HCT116 (cell line): ENCODE measurements around the gene ARNT2. TPM values are rescaled to one million over a fixed set of nuclear protein-coding genes. Genes with fewer than 3 reads are reported as not detected.

ENCODE experiments used
- ATAC-seq: fragments of 200-7000 bp; cut with Tn5 transposase; 2 replicates; pipeline ENCODE4 v1.9.1; 2020; ENCODE audit warnings: mild to moderate bottlenecking, moderate library complexity
- BruUV-seq: library from RNA; stranded (reverse); fragments of 400-500 nt; replicated peaks from 2 replicates; lab custom pipeline; 2021; lab: Mats Ljungman, UMichigan
- CTCF ChIA-PET: fragments of 300-600 bp; sonication (Branson Sonifier 250); formaldehyde crosslinking; loops from one replicate; lab custom pipeline; 2021; ENCODE audit warnings: antibody characterized with exemption; lab: Charles Lee
- POLR2A ChIA-PET: fragments of 300-600, 350-600 bp; sonication (Branson Sonifier 250); formaldehyde crosslinking; loops from one replicate; lab custom pipeline; 2021; ENCODE audit warnings: antibody characterized with exemption; lab: Charles Lee
- RAD21 ChIA-PET, 2 experiments: fragments of 300-600 bp; sonication (Branson Sonifier 250); formaldehyde crosslinking; loops; one replicate each; lab custom pipeline; 2023; ENCODE audit warnings: low total read pairs in 2 of 2; ENCODE audit not compliant: uncharacterized antibody in 2 of 2, unreplicated experiment in 2 of 2, low non-redundant PET in 1 of 2; lab: Charles Lee
- DNase-seq: peaks from one replicate; pipeline ENCODE4 v3.0.0-alpha.2; 2010; ENCODE audit warnings: low read depth, low spot score
- H2AFZ ChIP-seq: fragments of 200-600 bp; shearing (Covaris generic), sonication (generic); 2 replicates; pipeline ENCODE4 v1.6.1; 2017; ENCODE audit warnings: low read depth, mixed run types, mixed read lengths, antibody characterized with exemption, low read length; ENCODE audit not compliant: poor library complexity, severe bottlenecking
- H3K27ac ChIP-seq: 2 replicates; pipeline ENCODE4 v1.5.1; 2012; ENCODE audit warnings: low read depth, low read length
- H3K27me3 ChIP-seq: fragments of 200-600 bp; sonication (generic); 2 replicates; pipeline ENCODE4 v1.6.1; 2016; ENCODE audit warnings: mixed run types, low read length, mixed read lengths; ENCODE audit not compliant: insufficient read depth
- H3K36me3 ChIP-seq, 2 experiments: fragments of 200-500 bp in 1 of 2; fragments of 200-600 bp in 1 of 2; sonication (Bioruptor generic) in 1 of 2; sonication (generic) in 1 of 2; 2 replicates each; pipeline versions ENCODE4 v1.5.1 to v1.6.1; 2014 to 2016; ENCODE audit warnings: low read length in 2 of 2, inconsistent platforms in 1 of 2, mixed read lengths in 1 of 2, mixed run types in 1 of 2; ENCODE audit not compliant: insufficient read depth in 2 of 2, control insufficient read depth in 1 of 2
- H3K4me1 ChIP-seq, 2 experiments: fragments of 200-600 bp in 1 of 2; sonication (generic) in 1 of 2; 2 replicates each; pipeline versions ENCODE4 v1.5.1 to v1.6.1; 2012 to 2017; ENCODE audit warnings: low read length in 2 of 2, inconsistent platforms in 1 of 2, mild to moderate bottlenecking in 1 of 2, mixed read lengths in 1 of 2, mixed run types in 1 of 2, moderate library complexity in 1 of 2; ENCODE audit not compliant: insufficient read depth in 2 of 2, control insufficient read depth in 1 of 2
- H3K4me2 ChIP-seq: fragments of 200-600 bp; sonication (generic); 2 replicates; pipeline ENCODE4 v1.6.1; 2017; ENCODE audit warnings: mixed run types, low read length, mixed read lengths
- H3K4me3 ChIP-seq, 2 experiments: fragments of 200-600 bp in 1 of 2; sonication (generic) in 1 of 2; replicated peaks in 1 of 2; 2 replicates each; pipeline ENCODE4 v1.5.1; 2011 to 2016; ENCODE audit warnings: low read length in 2 of 2, control low read depth in 1 of 2, low read depth in 1 of 2, mild to moderate bottlenecking in 1 of 2, mixed read lengths in 1 of 2, mixed run types in 1 of 2
- H3K79me2 ChIP-seq: fragments of 200-600 bp; sonication (generic); 2 replicates; pipeline ENCODE4 v1.6.1; 2017; ENCODE audit warnings: mild to moderate bottlenecking, mixed run types, low read length, moderate library complexity, mixed read lengths; ENCODE audit not compliant: insufficient read depth
- H3K9ac ChIP-seq: fragments of 200-600 bp; sonication (generic); 2 replicates; pipeline ENCODE4 v1.6.1; 2016; ENCODE audit warnings: low read length, mixed read lengths
- H3K9me2 ChIP-seq: fragments of 200-600 bp; sonication (generic), shearing (Covaris generic); 2 replicates; pipeline ENCODE4 v1.6.1; 2017; ENCODE audit warnings: mixed run types, mild to moderate bottlenecking, moderate library complexity; ENCODE audit not compliant: insufficient read depth
- H3K9me3 ChIP-seq, 2 experiments: fragments of 200-500 bp in 1 of 2; fragments of 200-600 bp in 1 of 2; sonication (Bioruptor generic) in 1 of 2; sonication (generic) in 1 of 2; 2 replicates each; pipeline ENCODE4 v1.6.1; 2014 to 2017; ENCODE audit warnings: low read length in 2 of 2, mixed read lengths in 2 of 2, inconsistent platforms in 1 of 2, low read depth in 1 of 2, mild to moderate bottlenecking in 1 of 2, mixed run types in 1 of 2, moderate library complexity in 1 of 2; ENCODE audit not compliant: control insufficient read depth in 1 of 2, insufficient read depth in 1 of 2
- H4K20me1 ChIP-seq: fragments of 200-600 bp; sonication (generic), shearing (Covaris generic); 2 replicates; pipeline ENCODE4 v1.6.1; 2017; ENCODE audit warnings: mixed run types, mild to moderate bottlenecking, moderate library complexity; ENCODE audit not compliant: insufficient read depth
- EZH2 ChIP-seq: fragments of 200-600 bp; sonication (generic); IDR thresholded peaks from 2 replicates; pipeline ENCODE4 v1.6.1; 2017; ENCODE audit warnings: antibody characterized with exemption, mixed run types
- EZH2phosphoT487 ChIP-seq: fragments of 200-600 bp; IDR thresholded peaks from 2 replicates; pipeline ENCODE4 v1.6.1; 2018; ENCODE audit warnings: antibody characterized with exemption, borderline replicate concordance
- MAX ChIP-seq: IDR thresholded peaks from 2 replicates; pipeline ENCODE4 v1.6.1; 2012
- POLR2AphosphoS5 ChIP-seq: IDR thresholded peaks from 2 replicates; pipeline ENCODE4 v1.6.1; 2011; ENCODE audit warnings: mild to moderate bottlenecking, low read depth, low read length, moderate library complexity
- RAD21 ChIP-seq: IDR thresholded peaks from 2 replicates; pipeline ENCODE4 v1.6.1; 2012; ENCODE audit warnings: low read depth, mild to moderate bottlenecking
- intact Hi-C: fragments of 100-400 bp; cut with micrococcal nuclease; formaldehyde crosslinking; loops from 2 replicates; pipeline ENCODE4 v1.10.0; 2022
- total RNA-seq: library from RNA; stranded (reverse); gene quantifications from one replicate; pipeline ENCODE4 v1.2.1, GENCODE V29; 2021; ENCODE audit not compliant: unreplicated experiment
- TF ChIP-seq, protein P1 (sequence below): IDR thresholded peaks from 2 replicates; pipeline ENCODE4 v1.6.1; 2012; ENCODE audit warnings: low read depth

ARNT2 gene
- total RNA-seq, 1 experiment from 2014 or later: 3.0 TPM

DNA sequence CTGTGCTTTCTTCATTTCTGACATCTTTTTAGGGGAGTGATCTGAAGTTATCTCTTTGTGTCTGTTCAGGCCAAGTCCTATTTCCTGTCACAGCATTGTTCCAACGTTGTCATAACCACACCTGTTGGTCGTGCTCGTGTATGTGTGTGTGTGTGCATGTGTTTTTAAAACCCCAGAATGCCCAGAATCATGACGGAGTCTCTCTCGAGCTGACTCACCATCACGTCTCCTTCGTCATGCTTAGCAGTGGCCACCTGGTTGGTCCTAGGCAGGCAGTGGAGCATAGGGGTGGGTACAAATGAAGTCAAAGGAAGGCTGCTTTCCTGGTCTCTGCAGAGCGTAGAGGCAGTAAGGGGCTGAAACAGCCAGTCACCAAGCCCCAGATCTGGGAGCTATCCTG lies 164.1 kb downstream of the ARNT2 start:
- Histone ChIP-seq H3K4me2 (no peak overlapping the region), H3K79me2 (no peaks in the 10 kb centered on the region), H3K4me3 (no peak overlapping the region), H2AFZ (no peak overlapping the region), H3K9ac (no peak overlapping the region), H3K27me3 (no peaks in the 10 kb centered on the region), H3K4me1 (no peaks in the 10 kb centered on the region)
- ChIA-PET RAD21 (interaction anchor here (0.7 to 1.8 kb wide), 5 partner anchors 208 to 402 kb away, joined by 3 to 22 read pairs (median 7); no protein-coding TSS in a partner anchor), POLR2A (interaction anchor here (1.1 kb wide), 1 partner anchor 211 kb away, joined by 3 read pairs; the partner anchor contains the start of gene CEMIP)
- DNase-seq: no peak
- no TSS peak for BruUV-seq
- ATAC-seq: no peak
- TF ChIP-seq RAD21 (no peak), EZH2phosphoT487 (no peak)
- TF ChIP-seq, all 23 proteins: peak for 0
- Histone ChIP-seq H3K9me3 (no peaks in the 10 kb centered on the region), H3K9me2 (no peaks in the 10 kb centered on the region), H3K36me3 (no peaks in the 10 kb centered on the region), H3K27ac (no peak overlapping the region), H4K20me1 (no peaks in the 10 kb centered on the region)
- intact Hi-C loops: loop anchor here (10.0 kb wide), 1 partner anchor 697 kb away; no protein-coding TSS in a partner anchor
- CTCF ChIA-PET: interaction anchor here (1.0 to 4.8 kb wide), 12 partner anchors 11 to 698 kb away, joined by 3 to 136 read pairs (median 6); partner anchors contain the start of gene CEMIP

DNA sequence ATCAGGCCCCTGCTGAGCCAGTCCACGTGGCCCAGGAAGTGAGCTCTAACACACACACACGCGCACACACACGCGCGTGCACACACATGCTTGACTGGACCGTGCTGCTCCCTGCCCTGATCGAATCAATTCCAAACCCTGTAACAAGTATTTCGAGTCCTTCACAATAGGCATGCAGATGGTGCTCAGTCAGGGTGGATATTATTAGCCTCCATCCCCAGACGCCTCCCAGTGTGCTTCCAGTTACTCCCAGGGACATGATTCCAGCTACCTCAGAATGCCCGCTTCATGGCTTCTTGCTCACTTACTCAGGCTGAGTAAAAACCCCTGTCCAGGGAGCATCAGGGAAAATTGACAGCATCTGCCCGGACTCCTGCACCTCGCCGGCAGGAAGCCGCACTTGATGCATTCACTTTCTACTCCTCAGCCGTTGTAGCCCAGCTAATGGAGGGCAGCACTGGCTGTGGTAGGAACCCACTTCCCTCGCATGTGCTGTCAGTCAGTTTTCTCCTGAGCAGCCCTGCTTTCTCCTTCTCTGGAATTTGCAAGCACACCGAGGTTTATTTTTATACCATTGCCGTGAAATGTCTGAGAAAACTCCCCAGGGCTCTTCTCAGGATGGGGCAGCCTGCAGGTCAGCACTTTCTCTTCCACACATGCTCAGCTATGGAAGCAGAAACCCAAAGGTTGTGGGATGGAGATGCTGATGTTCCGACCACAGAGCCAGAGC lies 164.9 kb downstream of the ARNT2 start:
- H3K9ac ChIP-seq: no peak overlapping the region
- no peak overlapping the region for H3K4me2 ChIP-seq
- H3K27ac ChIP-seq: no peak overlapping the region
- intact Hi-C loops: loop anchor here (10.0 kb wide), 1 partner anchor 696 kb away; no protein-coding TSS in a partner anchor
- POLR2A ChIA-PET: no interaction called here
- no peak for ATAC-seq
- H4K20me1 ChIP-seq: no peaks in the 10 kb centered on the region
- no peaks in the 10 kb centered on the region for H3K36me3 ChIP-seq
- no peaks in the 10 kb centered on the region for H3K9me3 ChIP-seq
- DNase-seq: no peak
- no peak overlapping the region for H3K4me3 ChIP-seq
- no peak overlapping the region for H2AFZ ChIP-seq
- H3K9me2 ChIP-seq: no peaks in the 10 kb centered on the region
- no TSS peak for BruUV-seq
- no peaks in the 10 kb centered on the region for H3K4me1 ChIP-seq
- no peaks in the 10 kb centered on the region for H3K27me3 ChIP-seq
- RAD21 ChIA-PET: interaction anchor here in 1 of 2 experiments (1.7 kb wide), 1 partner anchor 401 kb away, joined by 7 read pairs; no protein-coding TSS in a partner anchor
- TF ChIP-seq EZH2 (no peak), POLR2AphosphoS5 (no peak), MAX (no peak)
- TF ChIP-seq, protein P1, sequence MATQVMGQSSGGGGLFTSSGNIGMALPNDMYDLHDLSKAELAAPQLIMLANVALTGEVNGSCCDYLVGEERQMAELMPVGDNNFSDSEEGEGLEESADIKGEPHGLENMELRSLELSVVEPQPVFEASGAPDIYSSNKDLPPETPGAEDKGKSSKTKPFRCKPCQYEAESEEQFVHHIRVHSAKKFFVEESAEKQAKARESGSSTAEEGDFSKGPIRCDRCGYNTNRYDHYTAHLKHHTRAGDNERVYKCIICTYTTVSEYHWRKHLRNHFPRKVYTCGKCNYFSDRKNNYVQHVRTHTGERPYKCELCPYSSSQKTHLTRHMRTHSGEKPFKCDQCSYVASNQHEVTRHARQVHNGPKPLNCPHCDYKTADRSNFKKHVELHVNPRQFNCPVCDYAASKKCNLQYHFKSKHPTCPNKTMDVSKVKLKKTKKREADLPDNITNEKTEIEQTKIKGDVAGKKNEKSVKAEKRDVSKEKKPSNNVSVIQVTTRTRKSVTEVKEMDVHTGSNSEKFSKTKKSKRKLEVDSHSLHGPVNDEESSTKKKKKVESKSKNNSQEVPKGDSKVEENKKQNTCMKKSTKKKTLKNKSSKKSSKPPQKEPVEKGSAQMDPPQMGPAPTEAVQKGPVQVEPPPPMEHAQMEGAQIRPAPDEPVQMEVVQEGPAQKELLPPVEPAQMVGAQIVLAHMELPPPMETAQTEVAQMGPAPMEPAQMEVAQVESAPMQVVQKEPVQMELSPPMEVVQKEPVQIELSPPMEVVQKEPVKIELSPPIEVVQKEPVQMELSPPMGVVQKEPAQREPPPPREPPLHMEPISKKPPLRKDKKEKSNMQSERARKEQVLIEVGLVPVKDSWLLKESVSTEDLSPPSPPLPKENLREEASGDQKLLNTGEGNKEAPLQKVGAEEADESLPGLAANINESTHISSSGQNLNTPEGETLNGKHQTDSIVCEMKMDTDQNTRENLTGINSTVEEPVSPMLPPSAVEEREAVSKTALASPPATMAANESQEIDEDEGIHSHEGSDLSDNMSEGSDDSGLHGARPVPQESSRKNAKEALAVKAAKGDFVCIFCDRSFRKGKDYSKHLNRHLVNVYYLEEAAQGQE: no peak
- H3K79me2 ChIP-seq: no peaks in the 10 kb centered on the region
- CTCF ChIA-PET: interaction anchor here (4.8 kb wide), 1 partner anchor 208 kb away, joined by 136 read pairs; the partner anchor contains the start of gene CEMIP
